Measurements from ENCODE around the gene STK24. TPM values are rescaled to one million over a fixed set of nuclear protein-coding genes. Genes with fewer than 3 reads are reported as not detected.

STK24 gene
- total and polyA plus RNA-seq, 2 of the 8 experiments (the other 6 are each of a cell fraction or from before 2014, with no cell fraction given) = 62.8 to 143 TPM

GRCh38 chr13:98460516-98460915 is 116.4 kb downstream of the STK24 start:
- H2BK5ac ChIP-seq (ENCODE audit: low read depth, low read length) = no peak overlapping the region
- no peak overlapping the region for H2BK12ac ChIP-seq (ENCODE audit: low read depth, low read length)
- H3K56ac ChIP-seq (replicated peaks; ENCODE audit: insufficient read length, low read depth, low read length) = no peak overlapping the region
- no peaks in the 10 kb centered on the region for H3K27me3 ChIP-seq (replicated peaks in 1 of 4; ENCODE audit: control insufficient read depth in 3 of 4, extremely low read depth in 1 of 4, insufficient read depth in 3 of 4, low read length in 3 of 4)
- H3K79me2 ChIP-seq (ENCODE audit: control insufficient read depth in 1 of 2, insufficient read depth in 2 of 2, low read length in 2 of 2) = peaks cover 0 to 18% of the 10 kb centered on the region in 2 experiments; a peak in 2 of 4 replicates
- no peak overlapping the region for H2AK5ac ChIP-seq (ENCODE audit: low read depth, low read length)
- H3K14ac ChIP-seq (ENCODE audit: insufficient read length) = no peak overlapping the region
- no peak overlapping the region for H2AFZ ChIP-seq (ENCODE audit: low read length)
- no peak overlapping the region for H3K27ac ChIP-seq (ENCODE audit: low read depth, low read length)
- no peak overlapping the region for H2BK20ac ChIP-seq (ENCODE audit: low read length)
- peaks cover 14 to 57% (median 27%) of the 10 kb centered on the region in 4 experiments for H3K36me3 ChIP-seq (ENCODE audit: control insufficient read depth in 2 of 4, insufficient read depth in 4 of 4, low read length in 3 of 4)
- H3K4me3 ChIP-seq (ENCODE audit: extremely low read depth in 1 of 4, insufficient read depth in 2 of 4, low read depth in 3 of 4, low read length in 4 of 4) = no peak overlapping the region
- no peak overlapping the region for H3K4ac ChIP-seq (replicated peaks; ENCODE audit: insufficient read length, low read depth, low read length)
- DNase-seq (ENCODE audit: low read depth in 1 of 2, low spot score in 2 of 2) (no peak), FAIRE-seq (no peak)
- peaks cover 8% of the 10 kb centered on the region for H3K79me1 ChIP-seq (ENCODE audit: low read depth, low read length)
- POLR2A ChIA-PET (ENCODE audit: partially characterized antibody) = interaction anchor here (1.6 kb wide), 1 partner anchor 11 kb away, joined by 4 read pairs; no protein-coding TSS in a partner anchor
- peaks cover 7 to 16% of the 10 kb centered on the region in 2 experiments for H4K20me1 ChIP-seq (replicated peaks in 1 of 2; ENCODE audit: control insufficient read depth in 1 of 2, insufficient read depth in 2 of 2, low read length in 2 of 2)
- no peak overlapping the region for H4K5ac ChIP-seq (ENCODE audit: insufficient read length, low read depth, low read length)
- H3K4me1 ChIP-seq (replicated peaks in 1 of 4; ENCODE audit: control insufficient read depth in 3 of 4, insufficient read depth in 4 of 4, low read length in 3 of 4) = peaks cover 0 to 3% (median 1%) of the 10 kb centered on the region in 4 experiments; a peak in 1 of 7 replicates
- H4K91ac ChIP-seq (replicated peaks; ENCODE audit: insufficient read length, low read length) = no peak overlapping the region
- no peak overlapping the region for H3K18ac ChIP-seq (ENCODE audit: extremely low read depth, low read length)
- H2BK120ac ChIP-seq (replicated peaks; ENCODE audit: low read depth, low read length) = no peak overlapping the region
- H3K23ac ChIP-seq (ENCODE audit: insufficient read length) = no peak overlapping the region
- WGBS, 2 experiments (ENCODE audit: extremely low coverage in 1 of 2, insufficient coverage in 1 of 2, insufficient read length in 1 of 2, insufficient replicate concordance in 2 of 2, low coverage in 1 of 2, low lambda C conversion rate in 2 of 2, missing lambda C conversion rate in 1 of 2) = 87% methylated on average over 13 of the region's 13 CpGs; no CpG with 5 or more reads in 1 of the 2 experiments
- no peak overlapping the region for H3K9ac ChIP-seq (replicated peaks in 1 of 4; ENCODE audit: extremely low read depth in 1 of 4, low read depth in 3 of 4, low read length in 3 of 4)
- no peaks in the 10 kb centered on the region for H3K23me2 ChIP-seq (ENCODE audit: low read depth, low read length)
- no peak overlapping the region for H4K8ac ChIP-seq (ENCODE audit: extremely low read depth, insufficient read depth, low read length)
- H3K4me2 ChIP-seq (ENCODE audit: insufficient read depth in 1 of 2, low read depth in 2 of 2, low read length in 2 of 2) = no peak overlapping the region
- CTCF ChIA-PET (ENCODE audit: partially characterized antibody) = interaction anchor here (2.7 to 9.6 kb wide), 2 partner anchors 10 to 15 kb away, joined by 14 to 115 read pairs; no protein-coding TSS in a partner anchor
- no peaks in the 10 kb centered on the region for H3K9me3 ChIP-seq (ENCODE audit: insufficient read depth in 2 of 2, low read depth in 1 of 2, low read length in 1 of 2)
- H2BK15ac ChIP-seq (ENCODE audit: low read length) = no peak overlapping the region
- TF ChIP-seq KDM1A (IDR thresholded peaks at IDR 0.05; ENCODE audit: borderline replicate concordance, low read length) (no peak), POU5F1 (IDR thresholded peaks at IDR 0.05; ENCODE audit: low read depth, low read length) (no peak), EZH2 (IDR thresholded peaks at IDR 0.05; ENCODE audit: low read depth, low read length, severe bottlenecking) (no peak), BRCA1 (IDR thresholded peaks at IDR 0.05; ENCODE audit: low read depth, low read length) (no peak), CBX8 (IDR thresholded peaks at IDR 0.05; ENCODE audit: borderline replicate concordance, low read depth, low read length) (no peak), SP1 (IDR thresholded peaks at IDR 0.05; ENCODE audit: low read depth, low read length) (no peak), E2F6 (IDR thresholded peaks at IDR 0.05) (no peak), ATF3 (IDR thresholded peaks at IDR 0.05; ENCODE audit: insufficient read depth, low read depth, low read length) (no peak), FOSL1 (IDR thresholded peaks at IDR 0.05; ENCODE audit: insufficient read depth, low read depth, low read length) (no peak), POLR2AphosphoS5 (IDR thresholded peaks at IDR 0.05; ENCODE audit: low read depth, low read length) (no peak)
